ENCODE measurements around the gene CD83.
A peak's percentile ranks its signal among the peaks of the same experiment; 100 is the strongest.

Gene CD83

DNA sequence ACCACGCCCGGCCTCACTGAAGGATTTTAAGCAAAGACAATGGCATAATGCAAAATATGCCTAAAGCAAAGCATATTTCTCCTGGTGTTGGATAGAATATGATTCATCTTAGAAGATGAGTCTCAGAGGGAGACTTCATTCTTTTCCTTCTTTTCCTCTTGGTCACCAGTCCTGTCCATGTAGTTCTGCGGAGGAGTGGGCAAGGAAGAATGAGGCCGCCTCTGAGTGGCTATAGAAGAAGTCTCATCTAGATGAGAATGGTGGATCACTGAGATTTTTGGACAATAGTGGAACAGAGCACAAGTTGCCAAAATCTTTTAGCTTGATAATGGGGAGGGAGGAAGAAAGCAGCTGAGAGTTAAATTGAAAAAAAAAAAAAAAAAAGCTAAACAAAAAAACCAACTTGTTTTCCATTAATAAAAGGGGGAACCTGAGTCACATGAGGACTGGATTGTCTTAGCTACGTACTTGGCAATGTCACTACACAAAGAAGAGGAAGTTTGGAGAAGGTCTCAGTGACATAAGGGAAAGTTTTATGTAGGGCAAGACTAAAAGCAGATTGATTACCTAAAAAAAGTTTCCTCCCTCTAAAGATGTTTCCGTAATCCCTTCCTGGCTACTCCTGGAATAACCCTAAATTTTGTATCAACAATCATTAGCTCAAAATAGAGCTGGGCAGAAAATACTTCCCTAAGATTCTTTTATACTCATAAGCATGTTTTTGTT lies 6.0 kb downstream of the CD83 start:
- DNase-seq (ENCODE audit: low spot score): peak; percentile 39

DNA sequence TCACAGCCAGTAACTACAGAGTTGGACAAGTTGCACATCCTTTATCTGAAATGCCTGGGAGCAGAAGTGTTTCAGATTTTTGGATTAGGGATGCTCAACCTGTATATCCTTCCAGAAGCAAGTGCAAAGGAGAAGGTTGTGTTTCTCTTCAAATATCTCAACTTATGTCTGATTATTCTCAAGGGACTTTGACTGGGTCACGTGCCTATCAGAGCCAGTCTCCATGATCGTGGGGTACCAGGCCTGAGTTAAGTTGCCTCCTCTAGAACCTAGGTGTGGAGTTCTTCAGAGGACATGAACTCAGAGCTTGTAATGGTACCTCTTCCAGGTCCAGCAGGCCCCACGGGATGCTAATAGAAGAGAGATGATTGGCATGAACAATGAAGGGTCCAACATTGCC lies 7.8 kb downstream of the CD83 start:
- no peak for DNase-seq (ENCODE audit: low spot score)

DNA sequence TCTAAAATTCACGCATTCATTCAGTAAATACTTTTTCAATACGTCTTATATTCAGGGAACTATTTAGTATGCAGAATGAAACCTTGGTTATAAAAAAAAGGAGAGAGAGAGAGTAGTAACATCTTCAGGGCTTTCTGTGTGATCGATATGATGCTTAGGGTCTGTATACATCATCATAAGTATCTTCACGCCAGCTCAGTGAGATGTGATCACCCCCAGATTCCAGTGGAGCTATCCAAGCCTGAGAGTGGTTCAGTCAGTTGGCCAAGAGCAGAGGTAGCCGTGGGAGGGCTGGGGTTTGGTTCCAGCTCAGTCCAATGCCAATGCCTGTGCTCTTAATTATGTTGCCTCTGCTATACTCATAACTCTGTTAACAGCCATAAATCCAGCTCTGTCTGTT lies 8.6 kb downstream of the CD83 start:
- no peak for DNase-seq (ENCODE audit: low spot score)

DNA sequence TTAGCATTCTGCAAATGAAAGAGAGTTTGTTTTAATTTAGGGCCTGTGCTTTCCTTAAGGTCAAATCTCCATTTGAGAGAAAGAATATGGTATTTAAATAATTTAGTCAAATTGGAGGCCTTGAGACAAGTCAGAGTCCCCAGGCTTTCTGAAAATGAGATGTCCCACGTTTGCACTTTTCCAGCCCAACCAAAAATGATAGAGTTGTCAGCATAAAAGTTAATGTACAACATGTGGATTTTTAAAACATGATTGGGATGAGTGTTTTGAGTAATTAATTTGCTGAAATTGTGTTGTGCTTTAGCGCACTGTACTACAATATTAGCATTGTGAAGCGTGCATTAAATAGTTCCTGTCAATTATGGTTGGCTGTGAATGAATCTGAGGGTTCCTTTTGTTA lies 10.0 kb downstream of the CD83 start:
- no peak for DNase-seq (ENCODE audit: low spot score)

DNA sequence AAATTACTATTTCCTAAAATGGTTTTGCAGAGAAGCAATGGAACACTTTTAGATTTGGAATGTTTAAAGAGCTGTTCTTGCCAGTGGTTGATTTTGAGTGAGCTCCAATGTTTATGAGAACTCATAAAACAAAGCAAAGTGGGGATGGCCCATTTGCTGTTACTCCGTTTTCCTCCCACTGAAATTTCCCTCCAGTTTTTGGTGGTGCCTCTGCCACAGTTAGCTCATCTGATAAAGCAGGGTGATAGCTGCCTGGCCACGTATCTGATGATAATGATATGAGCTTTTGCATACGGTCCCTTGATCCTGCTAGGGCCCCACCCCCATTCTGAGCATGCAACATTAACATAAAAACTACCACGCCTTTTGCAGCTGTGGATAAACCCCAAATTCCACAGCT lies 10.4 kb downstream of the CD83 start:
- no peak for DNase-seq (ENCODE audit: low spot score)

DNA sequence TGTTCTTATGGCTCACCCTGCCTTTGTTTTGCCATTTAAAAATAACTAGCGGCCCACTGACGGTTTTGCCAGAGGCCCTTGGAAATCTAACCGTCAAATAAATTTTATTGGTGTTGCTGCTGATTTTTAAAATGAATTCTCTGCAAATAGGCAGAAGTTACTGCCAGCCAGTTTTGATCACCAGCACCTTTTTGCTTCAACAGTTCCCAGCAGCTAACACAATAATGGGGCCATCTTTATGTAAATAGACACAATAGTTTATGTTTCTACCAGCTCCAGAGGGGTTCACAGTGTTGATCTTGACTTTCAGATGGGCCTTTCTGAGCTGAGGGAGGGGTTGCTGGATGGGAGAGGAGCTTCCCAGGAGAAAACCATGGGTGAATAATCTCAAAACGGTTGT lies 11.2 kb downstream of the CD83 start:
- DNase-seq (ENCODE audit: low spot score): no peak

DNA sequence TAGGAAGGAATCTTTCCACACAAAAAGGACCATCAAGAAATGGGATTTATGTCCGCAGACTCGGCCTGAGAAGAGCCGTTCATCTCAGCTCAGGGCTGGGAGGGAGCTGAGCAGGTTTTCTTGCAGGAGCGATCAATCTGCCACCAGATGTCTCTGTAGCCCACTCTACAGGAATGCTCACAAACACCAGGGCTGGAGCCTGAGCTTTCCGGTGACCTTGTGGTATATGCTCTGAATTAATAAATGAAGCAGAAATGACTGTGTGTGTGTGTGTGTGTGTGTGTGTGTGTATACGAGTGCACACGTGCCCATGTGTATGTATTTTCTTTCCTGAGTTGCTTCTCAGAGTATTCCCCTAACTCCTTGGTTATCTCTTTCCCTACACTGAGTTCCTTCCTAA lies 12.0 kb downstream of the CD83 start:
- peak; percentile 52 for DNase-seq (ENCODE audit: low spot score)

DNA sequence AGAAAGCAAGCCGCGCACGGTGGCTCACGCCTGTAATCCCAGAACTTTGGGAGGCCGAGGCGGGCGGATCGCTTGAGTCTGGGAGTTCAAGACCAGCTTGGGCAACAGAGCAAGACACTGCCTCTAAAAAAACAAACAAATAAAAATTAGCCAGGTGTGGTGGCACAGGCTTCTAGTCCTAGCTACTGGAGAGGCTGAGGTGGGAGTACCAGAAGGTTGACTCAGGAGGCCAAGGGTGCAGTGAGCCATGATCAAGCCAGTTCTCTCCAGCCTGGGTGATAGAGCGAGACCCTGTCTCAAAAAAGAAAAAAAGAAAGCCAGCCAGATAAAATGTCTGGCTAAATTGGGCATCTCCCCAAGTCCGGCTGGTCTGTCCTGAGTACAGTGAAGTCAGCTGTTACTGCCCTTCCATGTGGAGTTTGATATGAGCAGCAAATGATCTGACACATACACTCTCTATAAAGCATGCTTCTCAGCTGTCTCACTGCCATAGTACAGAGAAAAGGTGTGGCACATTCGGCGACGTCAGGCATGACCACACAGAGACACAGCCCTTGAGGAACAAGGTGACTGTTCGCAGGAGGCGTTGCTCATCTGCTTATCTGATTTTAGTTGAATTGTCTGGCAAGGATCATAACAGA lies 13.0 kb downstream of the CD83 start:
- no peak for DNase-seq (ENCODE audit: low spot score)

DNA sequence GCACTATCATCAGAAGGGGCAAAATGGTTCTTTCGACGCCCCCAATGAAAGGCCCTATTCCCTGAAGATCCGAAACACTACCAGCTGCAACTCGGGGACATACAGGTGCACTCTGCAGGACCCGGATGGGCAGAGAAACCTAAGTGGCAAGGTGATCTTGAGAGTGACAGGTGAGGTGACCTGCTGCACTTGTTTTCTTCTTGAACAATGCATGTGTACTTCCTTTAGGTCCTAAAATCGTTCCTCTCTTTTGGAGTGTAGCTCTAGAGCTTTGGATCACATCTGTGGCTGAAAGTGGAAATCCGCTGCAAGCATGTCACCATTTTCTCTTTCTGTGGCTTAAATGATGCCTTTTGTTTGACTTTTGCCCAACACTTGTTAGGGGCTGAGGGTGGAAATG lies 14.0 kb downstream of the CD83 start:
- no peak for DNase-seq (ENCODE audit: low spot score)

DNA sequence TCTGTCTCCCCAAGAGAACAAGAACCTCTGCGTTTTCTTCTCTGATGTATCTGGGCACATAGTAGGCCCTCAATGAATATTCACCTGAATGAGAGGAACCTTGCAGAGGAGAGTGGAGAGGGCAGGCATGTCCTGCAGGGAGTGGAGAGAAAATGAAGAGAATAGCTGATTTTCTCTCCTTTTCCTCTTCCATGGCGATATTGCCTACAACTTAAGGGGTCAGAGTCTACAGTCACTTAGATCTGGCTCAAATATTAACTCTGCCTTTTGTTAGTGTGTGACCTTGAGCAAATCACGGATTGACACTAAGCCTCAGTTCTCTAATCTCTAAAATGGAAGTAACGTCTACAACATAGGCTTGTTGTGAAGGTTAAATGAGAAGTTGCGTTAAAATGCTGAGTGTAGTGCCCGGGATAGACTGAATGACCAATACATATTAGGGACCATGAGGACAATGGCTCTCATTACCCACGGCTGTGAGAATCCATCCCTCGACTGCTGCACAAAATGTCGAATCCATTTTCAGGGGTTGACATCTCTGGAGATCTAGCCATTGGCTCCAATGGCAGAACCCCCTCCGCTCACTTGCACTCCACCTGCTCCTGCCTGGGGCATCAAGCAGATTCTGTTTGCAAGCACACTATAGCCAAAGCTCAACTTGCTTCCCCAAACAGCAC lies 14.8 kb downstream of the CD83 start:
- no peak for DNase-seq (ENCODE audit: low spot score)

DNA sequence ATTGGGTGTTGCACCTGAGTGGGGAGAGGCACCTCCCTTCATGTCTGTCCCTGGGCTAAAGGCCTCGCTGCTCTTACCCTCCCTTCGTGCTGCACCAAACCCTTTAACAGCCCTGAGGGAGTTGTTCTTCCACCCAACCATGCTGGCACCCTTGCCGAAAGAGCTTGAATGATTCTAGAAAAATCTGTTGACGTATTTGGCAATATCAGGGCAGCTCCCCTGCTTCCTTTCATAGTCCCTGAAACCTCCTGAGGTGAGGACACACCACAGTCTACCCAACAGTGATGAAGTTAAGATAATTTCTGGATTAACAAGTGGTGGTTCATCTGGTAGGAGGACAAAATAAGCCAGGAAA lies 15.3 kb downstream of the CD83 start:
- no peak for DNase-seq (ENCODE audit: low spot score)

DNA sequence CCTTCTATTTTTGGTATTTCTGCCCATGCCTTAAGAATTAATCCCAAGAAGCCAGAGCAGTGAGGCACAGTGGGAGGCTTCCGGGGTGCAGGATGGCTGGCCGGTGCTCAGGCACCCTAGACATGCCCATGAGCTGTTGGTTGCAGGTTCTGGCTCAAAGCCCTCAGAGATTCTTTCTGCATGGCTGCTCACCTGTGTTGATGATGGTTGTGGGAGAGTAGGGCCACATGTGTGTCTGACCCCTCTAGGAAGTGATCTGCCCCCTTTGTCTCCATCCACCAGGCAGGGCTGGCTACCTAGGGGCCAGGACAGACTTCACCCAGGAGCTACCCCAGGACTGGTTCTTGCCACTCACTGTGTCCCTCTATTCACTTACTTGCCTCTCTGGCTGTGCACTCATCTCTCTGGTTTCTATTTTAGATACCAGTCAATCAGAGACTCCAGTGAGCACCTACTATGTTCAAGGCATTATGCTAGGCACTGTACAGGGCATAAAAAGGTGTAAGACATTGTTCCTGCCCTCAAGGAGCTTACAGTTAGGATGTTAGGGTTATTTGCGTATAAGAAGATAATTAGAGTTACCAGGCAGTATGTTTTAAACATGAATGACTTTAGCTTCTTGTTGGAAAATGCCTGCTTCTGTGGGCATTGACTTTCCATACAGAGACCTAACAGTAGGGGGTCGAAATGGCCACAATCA lies 16.8 kb downstream of the CD83 start:
- no peak for DNase-seq (ENCODE audit: low spot score)

DNA sequence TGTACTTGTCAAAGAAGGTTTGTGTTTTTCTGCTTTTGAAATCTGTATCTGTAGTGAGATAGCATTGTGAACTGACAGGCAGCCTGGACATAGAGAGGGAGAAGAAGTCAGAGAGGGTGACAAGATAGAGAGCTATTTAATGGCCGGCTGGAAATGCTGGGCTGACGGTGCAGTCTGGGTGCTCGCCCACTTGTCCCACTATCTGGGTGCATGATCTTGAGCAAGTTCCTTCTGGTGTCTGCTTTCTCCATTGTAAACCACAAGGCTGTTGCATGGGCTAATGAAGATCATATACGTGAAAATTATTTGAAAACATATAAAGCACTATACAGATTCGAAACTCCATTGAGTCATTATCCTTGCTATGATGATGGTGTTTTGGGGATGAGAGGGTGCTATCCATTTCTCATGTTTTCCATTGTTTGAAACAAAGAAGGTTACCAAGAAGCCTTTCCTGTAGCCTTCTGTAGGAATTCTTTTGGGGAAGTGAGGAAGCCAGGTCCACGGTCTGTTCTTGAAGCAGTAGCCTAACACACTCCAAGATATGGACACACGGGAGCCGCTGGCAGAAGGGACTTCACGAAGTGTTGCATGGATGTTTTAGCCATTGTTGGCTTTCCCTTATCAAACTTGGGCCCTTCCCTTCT lies 18.4 kb downstream of the CD83 start:
- no peak for DNase-seq (ENCODE audit: low spot score)

DNA sequence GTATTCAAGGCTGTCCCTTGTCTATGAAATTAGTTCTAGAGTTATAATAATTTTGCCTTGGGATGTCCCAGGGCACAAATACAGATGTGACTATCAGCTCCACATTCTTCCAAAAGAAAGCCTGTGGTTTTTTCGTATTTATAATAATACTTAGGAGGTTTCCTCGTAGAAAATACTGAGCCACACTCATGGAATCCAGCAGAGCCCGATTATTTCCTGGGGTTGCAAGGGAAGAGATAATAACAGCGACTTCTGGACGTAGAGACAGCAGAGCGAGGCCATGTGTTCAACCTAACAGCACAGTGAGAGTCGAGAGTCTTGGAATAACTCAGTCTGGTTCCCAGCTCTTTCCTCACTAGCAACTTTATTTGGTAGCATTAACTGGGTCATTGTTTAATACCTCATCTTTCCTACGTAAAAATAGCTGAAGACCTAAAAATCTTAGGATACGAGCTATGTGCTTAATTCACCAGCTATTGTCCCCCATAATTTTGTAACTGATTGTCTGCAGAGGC lies 21.2 kb downstream of the CD83 start:
- no peak for DNase-seq (ENCODE audit: low spot score)

DNA sequence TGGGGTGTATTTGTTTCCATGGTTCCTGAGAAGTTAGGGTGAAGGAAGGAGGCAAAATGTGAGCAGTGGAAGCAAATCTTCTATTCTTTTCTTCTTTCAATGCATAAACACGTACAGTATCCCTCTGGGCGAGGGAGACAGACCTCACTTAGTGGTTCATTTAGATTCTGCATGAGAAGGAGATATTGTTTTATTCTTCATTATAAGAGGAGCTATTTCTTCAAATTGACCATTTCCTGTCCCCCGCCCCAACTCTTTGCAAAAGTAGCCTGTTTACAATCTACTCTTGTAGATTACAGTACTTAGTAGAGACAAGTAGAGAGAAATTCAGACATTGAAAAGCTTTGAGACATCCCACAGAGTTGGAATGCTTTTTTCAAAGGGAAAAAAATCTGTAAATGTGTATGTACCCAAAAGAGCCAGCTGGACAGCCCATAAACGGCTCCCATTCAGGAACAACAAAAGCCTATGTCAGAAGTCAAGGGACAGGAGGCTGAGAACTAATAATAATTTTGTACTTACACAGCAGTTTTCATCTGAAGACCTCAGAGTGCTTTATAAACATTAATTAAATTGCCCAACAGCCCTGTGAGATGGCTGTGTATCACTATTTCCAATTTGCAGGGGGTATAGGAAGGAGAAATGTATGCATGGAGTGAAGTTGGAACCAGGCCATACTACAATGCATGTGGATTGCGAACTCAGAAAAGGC lies 23.9 kb downstream of the CD83 start:
- no peak for DNase-seq (ENCODE audit: low spot score)

DNA sequence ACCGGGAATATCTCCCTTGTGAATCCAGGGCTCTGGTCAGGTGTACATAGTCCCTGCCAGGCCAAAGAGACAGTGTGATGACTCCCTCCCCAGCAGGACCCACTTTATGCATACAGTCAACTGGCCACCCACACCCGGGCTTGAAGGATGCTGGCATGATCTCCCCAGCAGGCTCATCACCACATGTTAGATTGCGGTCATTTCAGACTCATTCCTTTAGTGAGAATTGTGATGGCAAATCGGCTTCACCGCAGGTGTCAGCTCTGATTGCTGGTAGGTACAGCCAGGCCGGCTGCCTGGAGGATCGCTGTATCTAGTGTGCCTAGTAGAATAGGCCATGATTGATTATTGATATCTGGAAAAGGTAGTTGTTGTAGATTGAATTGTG lies 24.5 kb downstream of the CD83 start:
- no peak for DNase-seq (ENCODE audit: low spot score)

DNA sequence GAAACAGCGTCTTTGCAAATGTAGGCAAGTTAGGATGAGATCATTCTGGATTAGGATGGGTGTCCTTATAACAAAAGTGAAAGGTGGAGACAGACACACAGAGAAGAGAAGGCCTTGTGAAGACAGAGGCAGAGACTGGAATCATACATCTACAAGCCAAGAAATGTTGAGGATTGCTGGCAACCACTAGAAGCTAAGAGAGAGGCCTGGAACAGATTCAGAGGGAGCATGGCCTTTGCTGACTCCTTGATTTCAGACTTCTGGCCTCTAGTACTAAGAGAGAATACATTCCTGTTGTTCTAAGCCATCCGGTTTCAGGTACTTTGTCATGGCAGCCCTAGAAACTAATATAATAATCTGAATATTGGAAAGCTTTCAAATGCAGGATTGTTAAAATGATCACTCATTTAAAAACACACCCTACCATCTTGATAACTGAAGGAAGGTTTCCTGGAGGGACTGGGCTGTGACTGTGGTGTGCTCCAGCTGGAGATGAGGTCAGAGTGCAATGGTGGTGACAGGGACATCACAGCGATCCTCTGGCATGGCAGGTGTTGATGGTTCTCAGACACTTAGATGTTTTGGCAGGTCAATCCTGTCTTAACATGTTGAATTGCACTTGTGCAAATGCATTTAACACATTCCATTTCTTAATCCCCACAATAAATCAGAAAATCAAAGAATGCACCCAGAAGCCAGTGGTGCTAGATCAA lies 25.1 kb downstream of the CD83 start:
- no peak for DNase-seq (ENCODE audit: low spot score)

DNA sequence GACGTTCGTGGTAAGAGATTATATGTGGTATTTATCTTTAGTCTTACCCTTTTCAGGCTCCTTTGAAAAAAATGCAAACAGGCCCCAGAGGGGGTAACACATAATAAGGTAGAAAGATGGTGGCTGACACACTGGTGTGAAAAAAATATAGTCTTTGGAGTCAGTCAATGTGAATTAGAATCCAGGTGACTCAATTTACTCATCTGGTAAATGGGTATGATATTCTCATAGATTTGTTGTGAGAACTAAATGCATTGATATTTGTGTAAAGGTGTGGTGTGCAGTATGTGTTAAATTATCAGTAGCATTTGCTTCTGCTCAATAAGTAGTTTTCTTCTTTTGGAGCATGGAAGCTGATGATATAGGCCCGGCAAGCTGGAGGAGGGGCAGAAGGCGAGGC lies 25.7 kb downstream of the CD83 start:
- DNase-seq (ENCODE audit: low spot score): no peak

DNA sequence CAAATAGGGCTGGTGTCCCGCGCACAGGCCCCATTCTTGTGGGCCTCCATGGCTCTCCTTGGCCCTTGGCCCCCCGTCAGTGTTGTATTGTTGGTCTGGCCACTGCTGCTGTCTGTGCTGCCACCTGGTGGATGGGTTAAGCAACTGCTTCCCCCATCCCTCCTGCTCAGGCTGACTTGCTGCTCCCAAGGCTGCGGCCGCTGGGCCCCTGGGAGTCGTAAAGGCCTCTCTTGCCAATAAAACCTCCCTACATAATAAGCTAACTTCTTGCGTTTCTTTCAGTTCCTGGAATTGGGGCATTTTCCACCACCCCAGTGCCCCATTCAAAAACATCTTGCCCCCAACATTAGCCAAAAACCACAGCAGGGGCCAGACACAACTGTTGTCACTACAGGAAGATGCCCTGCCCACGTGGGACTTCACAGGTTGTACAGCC lies 27.1 kb downstream of the CD83 start:
- peak; percentile 46 for DNase-seq (ENCODE audit: low spot score)

DNA sequence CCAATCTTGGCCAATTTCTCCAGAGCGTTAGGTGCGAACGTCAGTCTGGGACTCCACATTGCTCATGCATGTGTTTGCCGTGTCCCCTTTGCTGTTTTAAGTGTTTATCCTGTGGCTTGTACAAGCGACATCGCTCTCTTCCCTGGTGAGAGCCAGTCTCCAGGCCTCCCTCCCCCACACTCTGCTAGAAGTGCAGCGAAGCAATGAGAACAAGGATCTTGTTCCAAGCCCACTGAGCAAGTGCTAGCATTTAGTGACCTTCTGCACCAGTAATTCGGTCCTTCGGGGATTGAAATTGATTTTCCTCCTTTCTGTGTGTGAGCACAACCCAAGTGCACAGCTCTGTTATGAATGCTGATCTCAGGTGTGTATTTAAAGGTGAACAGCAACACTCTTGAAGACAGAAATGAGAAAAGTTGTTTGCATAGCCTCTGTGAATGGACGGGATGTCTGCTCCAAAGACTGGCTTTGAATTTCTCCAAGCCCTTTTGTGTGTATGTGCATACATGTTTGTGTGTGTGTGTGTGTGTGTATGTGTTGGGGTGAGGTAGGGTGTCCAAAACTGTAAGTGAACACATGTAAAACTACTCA lies 29.0 kb downstream of the CD83 start:
- no peak for DNase-seq (ENCODE audit: low spot score)

DNA sequence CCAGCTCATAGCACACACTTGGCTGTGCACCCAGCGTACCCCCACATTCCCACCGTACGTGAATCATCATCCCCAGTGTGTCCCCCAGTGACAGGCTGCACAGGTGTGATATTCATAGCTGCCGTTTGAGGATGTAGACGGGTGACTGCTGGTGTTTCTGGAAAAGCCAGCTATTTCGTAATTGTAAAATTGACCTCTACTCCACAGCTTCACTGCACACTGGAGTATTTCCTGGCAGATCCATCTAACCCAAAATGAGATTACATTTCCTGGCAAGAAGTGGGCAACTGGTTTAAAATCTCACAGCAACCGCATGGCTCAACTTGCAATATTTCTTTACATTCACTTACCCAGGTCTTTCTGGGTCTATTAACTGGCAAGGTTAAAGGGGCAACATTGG lies 30.3 kb downstream of the CD83 start:
- DNase-seq (ENCODE audit: low spot score): no peak

Measured in putamen (tissue), 1 donor.